PC-9 (cell line): ENCODE data around the gene DOCK1. TPM values are rescaled to one million over a fixed set of nuclear protein-coding genes. Genes with fewer than 3 reads are reported as not detected.

Experiments
- BruUV-seq: library from RNA; stranded (reverse); fragments of 400-500 nt; replicated peaks from 2 replicates; lab custom pipeline; 2021; lab: Mats Ljungman, UMichigan
- CTCF ChIA-PET: fragments of 300-600 bp; sonication (Branson Sonifier 250); formaldehyde crosslinking; loops from one replicate; lab custom pipeline; 2022; ENCODE audit warnings: antibody characterized with exemption; lab: Charles Lee
- POLR2A ChIA-PET: fragments of 300-600 bp; sonication (Branson Sonifier 250); formaldehyde crosslinking; loops from one replicate; lab custom pipeline; 2022; ENCODE audit warnings: antibody characterized with exemption; ENCODE audit not compliant: unreplicated experiment; lab: Charles Lee
- DNase-seq, 2 experiments: peaks; one replicate each; pipeline versions ENCODE4 v3.0.0 to v3.0.0-alpha.2; 2015 to 2022; ENCODE audit warnings: mixed read lengths in 1 of 2
- H2AFZ ChIP-seq: fragments of 200-600 bp; sonication (generic); 2 replicates; pipeline ENCODE4 v1.8.1; 2017; ENCODE audit warnings: antibody characterized with exemption
- H3F3A ChIP-seq: fragments of 200-600 bp; sonication (generic); 2 replicates; pipeline ENCODE4 v1.8.1; 2017; ENCODE audit warnings: antibody characterized with exemption, mild to moderate bottlenecking, low read depth; ENCODE audit not compliant: insufficient read depth
- H3K27ac ChIP-seq: fragments of 200-600 bp; sonication (generic); 2 replicates; pipeline ENCODE4 v1.6.1; 2016; ENCODE audit warnings: mixed run types
- H3K27me3 ChIP-seq: fragments of 200-600 bp; sonication (generic); 2 replicates; pipeline ENCODE4 v1.6.1; 2016; ENCODE audit warnings: low read depth, mixed run types; ENCODE audit not compliant: insufficient read depth
- H3K36me3 ChIP-seq: fragments of 200-600 bp; sonication (generic); 2 replicates; pipeline ENCODE4 v1.6.1; 2016; ENCODE audit warnings: low read depth, mixed run types
- H3K4me1 ChIP-seq: fragments of 200-600 bp; sonication (generic); replicated peaks from 2 replicates; pipeline ENCODE4 v1.6.1; 2016; ENCODE audit warnings: mixed run types; ENCODE audit not compliant: insufficient read depth
- H3K4me2 ChIP-seq: fragments of 200-600 bp; sonication (generic); 2 replicates; pipeline ENCODE4 v1.6.1; 2017; ENCODE audit warnings: mixed run types
- H3K4me3 ChIP-seq: fragments of 200-600 bp; sonication (generic); 2 replicates; pipeline ENCODE4 v1.6.1; 2016; ENCODE audit warnings: mixed run types
- H3K79me2 ChIP-seq: fragments of 200-600 bp; sonication (generic); 2 replicates; pipeline ENCODE4 v1.6.1; 2017; ENCODE audit warnings: low read depth, mixed run types
- H3K9me2 ChIP-seq: fragments of 200-600 bp; sonication (generic); 2 replicates; pipeline ENCODE4 v1.8.1; 2017; ENCODE audit warnings: mild to moderate bottlenecking; ENCODE audit not compliant: insufficient read depth
- H3K9me3 ChIP-seq: fragments of 200-600 bp; sonication (generic); 2 replicates; pipeline ENCODE4 v1.8.1; 2016; ENCODE audit warnings: low read depth; ENCODE audit not compliant: insufficient read depth
- H4K20me1 ChIP-seq: fragments of 200-600 bp; sonication (generic); 2 replicates; pipeline ENCODE4 v1.8.1; 2017; ENCODE audit not compliant: insufficient read depth
- CTCF ChIP-seq: fragments of 200-600 bp; sonication (generic); conservative IDR thresholded peaks from 2 replicates; pipeline ENCODE4 v1.6.1; 2017; ENCODE audit warnings: mixed run types, antibody characterized with exemption, mild to moderate bottlenecking, moderate library complexity
- EZH2 ChIP-seq: fragments of 200-600 bp; sonication (generic); IDR thresholded peaks from 2 replicates; pipeline ENCODE4 v1.8.0; 2017; ENCODE audit warnings: antibody characterized with exemption, low read depth
- intact Hi-C: fragments of 100-400 bp; cut with micrococcal nuclease; formaldehyde crosslinking; loops from one replicate; pipeline ENCODE4 v1.10.0; 2022; ENCODE audit not compliant: unreplicated experiment
- total RNA-seq: library from RNA; stranded (reverse); gene quantifications from 2 replicates; pipeline ENCODE4 v1.2.3, GENCODE V29; 2021

DOCK1 gene
- total RNA-seq, 1 experiment from 2014 or later, result 24.8 TPM

- H3K9me3 ChIP-seq, result no peaks in the 10 kb centered on the region
- no peak overlapping the region for H3K4me3 ChIP-seq
- H4K20me1 ChIP-seq, result no peaks in the 10 kb centered on the region
- no peak overlapping the region for H2AFZ ChIP-seq
- TF ChIP-seq CTCF, result no peak
- TF ChIP-seq EZH2, result no peak
- no peak overlapping the region for H3K27ac ChIP-seq
- intact Hi-C loops, result no loop called here
- ChIA-PET CTCF (no interaction called here), POLR2A (no interaction called here)
- DNase-seq, result no peak
- no TSS peak for BruUV-seq
- H3K4me1 ChIP-seq, result no peaks in the 10 kb centered on the region
- H3K4me2 ChIP-seq, result no peak overlapping the region
- H3K27me3 ChIP-seq, result peaks cover 77% of the 10 kb centered on the region
- H3K9me2 ChIP-seq, result no peaks in the 10 kb centered on the region
- no peaks in the 10 kb centered on the region for H3K36me3 ChIP-seq
- no peaks in the 10 kb centered on the region for H3F3A ChIP-seq
- no peaks in the 10 kb centered on the region for H3K79me2 ChIP-seq
Observed at GRCh38 chr10:127500127-127500526, 594.9 kb downstream of the DOCK1 start.

Other genes with a start within 250 kb of the DOCK1 start
- 0.59 TPM in 1 of 2 replicates, not detected in the other for gene C10orf90, start 234.7 kb upstream of the DOCK1 start, total RNA-seq